Omental fat pad (tissue), 4 donors: ENCODE data around the gene NXPH1. TPM values are rescaled to one million over a fixed set of nuclear protein-coding genes. Genes with fewer than 3 reads are reported as not detected.

Experiments
- ATAC-seq: fragments of 150-250 bp; one replicate; pipeline ENCODE4 v1.9.1; 2016; ENCODE audit warnings: mild to moderate bottlenecking, moderate library complexity; ENCODE audit not compliant: low FRiP score
- DNase-seq: peaks from one replicate; pipeline ENCODE4 v3.0.0-alpha.2; 2019; ENCODE audit warnings: low spot score
- total RNA-seq, 4 donors: library from RNA; depleted of rRNA; stranded (reverse); fragments of >200 nt; gene quantifications; one replicate each; pipeline ENCODE4 v1.1.0, GENCODE V29; 2016
- TF ChIP-seq, protein P1 (sequence below), 3 donors: fragments of 450-650 bp; IDR thresholded peaks; one replicate each; pipeline ENCODE4 v1.5.1; 2016 to 2017; ENCODE audit warnings: antibody characterized with exemption in 3 of 3, mild to moderate bottlenecking in 3 of 3, moderate library complexity in 2 of 3

NXPH1 gene
- total RNA-seq, 4 donors from 2014 or later, result not detected

GRCh38 chr7:8668627-8669500 lies 235.5 kb downstream of the NXPH1 start:
- TF ChIP-seq, protein P1, sequence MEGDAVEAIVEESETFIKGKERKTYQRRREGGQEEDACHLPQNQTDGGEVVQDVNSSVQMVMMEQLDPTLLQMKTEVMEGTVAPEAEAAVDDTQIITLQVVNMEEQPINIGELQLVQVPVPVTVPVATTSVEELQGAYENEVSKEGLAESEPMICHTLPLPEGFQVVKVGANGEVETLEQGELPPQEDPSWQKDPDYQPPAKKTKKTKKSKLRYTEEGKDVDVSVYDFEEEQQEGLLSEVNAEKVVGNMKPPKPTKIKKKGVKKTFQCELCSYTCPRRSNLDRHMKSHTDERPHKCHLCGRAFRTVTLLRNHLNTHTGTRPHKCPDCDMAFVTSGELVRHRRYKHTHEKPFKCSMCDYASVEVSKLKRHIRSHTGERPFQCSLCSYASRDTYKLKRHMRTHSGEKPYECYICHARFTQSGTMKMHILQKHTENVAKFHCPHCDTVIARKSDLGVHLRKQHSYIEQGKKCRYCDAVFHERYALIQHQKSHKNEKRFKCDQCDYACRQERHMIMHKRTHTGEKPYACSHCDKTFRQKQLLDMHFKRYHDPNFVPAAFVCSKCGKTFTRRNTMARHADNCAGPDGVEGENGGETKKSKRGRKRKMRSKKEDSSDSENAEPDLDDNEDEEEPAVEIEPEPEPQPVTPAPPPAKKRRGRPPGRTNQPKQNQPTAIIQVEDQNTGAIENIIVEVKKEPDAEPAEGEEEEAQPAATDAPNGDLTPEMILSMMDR (IDR thresholded peaks at IDR 0.05), result no peak
- DNase-seq, result no peak
- ATAC-seq, result no peak

DNA sequence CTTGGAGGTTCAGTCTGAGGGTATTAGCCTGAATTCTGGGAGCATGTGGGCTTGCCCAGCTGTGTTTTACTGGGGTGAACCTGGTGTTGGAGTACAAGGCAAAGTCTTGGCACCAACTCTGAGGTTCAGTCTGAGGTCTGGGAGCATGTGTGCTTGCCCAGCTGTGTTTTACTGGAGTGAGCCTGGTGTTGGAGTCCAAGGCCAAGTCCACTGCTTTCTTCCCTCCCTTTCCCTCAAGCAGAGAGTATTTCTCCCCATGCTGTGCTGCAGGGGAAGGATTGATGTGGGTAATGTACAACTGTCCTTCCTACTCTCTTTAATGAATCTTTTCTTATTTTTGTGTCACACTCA lies 236.1 kb downstream of the NXPH1 start:
- DNase-seq (no peak), ATAC-seq (no peak)
- TF ChIP-seq, protein P1 (IDR thresholded peaks at IDR 0.05), result no peak

DNA sequence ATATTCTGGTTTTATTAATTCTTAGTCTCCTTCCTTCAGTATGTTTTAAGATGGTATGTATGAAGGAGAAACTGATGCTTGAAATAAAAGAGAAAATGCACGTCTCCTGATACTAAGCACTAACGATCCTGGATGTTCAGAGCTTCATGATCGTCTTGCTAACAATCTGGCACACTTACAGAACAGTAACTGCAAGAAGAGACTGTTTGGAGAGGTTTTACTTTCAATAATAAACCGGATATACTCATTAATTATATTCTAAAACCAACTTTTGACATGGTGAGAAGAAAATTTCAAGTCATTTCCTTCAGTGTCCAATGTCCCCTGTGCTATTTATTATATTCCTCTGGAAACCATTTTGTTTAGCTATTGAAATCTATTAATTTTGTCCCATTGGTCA lies 251.0 kb downstream of the NXPH1 start:
- TF ChIP-seq, protein P1 (IDR thresholded peaks at IDR 0.05), result no peak
- DNase-seq (no peak), ATAC-seq (no peak)

- no peak for ATAC-seq
- TF ChIP-seq, protein P1 (IDR thresholded peaks at IDR 0.05), result no peak
Observed at GRCh38 chr7:8699875-8700624, 266.6 kb downstream of the NXPH1 start.

GRCh38 chr7:8702807-8703206 lies 269.4 kb downstream of the NXPH1 start:
- ATAC-seq (no peak), DNase-seq (no peak)
- TF ChIP-seq, protein P1 (IDR thresholded peaks at IDR 0.05), result no peak

More at GRCh38 chr7:8699875-8700624, 266.6 kb downstream of the NXPH1 start:
- DNase-seq, result no peak

GRCh38 chr7:8710124-8710523 lies 276.7 kb downstream of the NXPH1 start:
- ATAC-seq (no peak), DNase-seq (no peak)
- TF ChIP-seq, protein P1 (IDR thresholded peaks at IDR 0.05), result no peak
